T-cell (primary cell): ENCODE data around the gene KIAA0753. TPM values are rescaled to one million over a fixed set of nuclear protein-coding genes. Genes with fewer than 3 reads are reported as not detected.
A peak's percentile ranks its signal among the peaks of the same experiment; 100 is the strongest.

Source experiments
- ATAC-seq, 4 experiments: fragments of 200-7000 bp in 3 of 4; fragments of 150-1000 bp in 1 of 4; cut with Tn5 transposase; replicated peaks in 1 of 4; 1 replicate in 3 of 4; 2 replicates in 1 of 4; pipeline ENCODE4 v1.10.0; 2021; ENCODE audit warnings: moderate library complexity in 3 of 4, mild to moderate bottlenecking in 2 of 4, moderate number of reproducible peaks in 1 of 4
- CTCF ChIA-PET, 2 donors: fragments of 300-600 bp; sonication (Branson Sonifier 250); formaldehyde crosslinking; loops; one replicate each; lab custom pipeline; 2022; ENCODE audit warnings: antibody characterized with exemption in 2 of 2; lab: Charles Lee
- POLR2A ChIA-PET, 2 donors: fragments of 300-600 bp; sonication (Branson Sonifier 250); formaldehyde crosslinking; loops; one replicate each; lab custom pipeline; 2022; ENCODE audit warnings: antibody characterized with exemption in 2 of 2; lab: Charles Lee
- DNase-seq, 35 experiments: peaks; one replicate each; pipeline versions ENCODE4 v3.0.0 to v3.0.0-alpha.2; 2013 to 2023
- H3K27ac ChIP-seq: one replicate; pipeline ENCODE4 v1.5.1; 2013; ENCODE audit warnings: low read length
- H3K27me3 ChIP-seq, 2 experiments: replicated peaks in 1 of 2; 1 replicate in 1 of 2; 2 replicates in 1 of 2; pipeline versions ENCODE4 v1.6.1 to v1.7.0; 2013; ENCODE audit warnings: low read length in 1 of 2, mixed read lengths in 1 of 2; ENCODE audit not compliant: control insufficient read depth in 2 of 2, insufficient read depth in 2 of 2; ENCODE audit errors: extremely low read depth in 1 of 2
- H3K36me3 ChIP-seq, 2 donors: 1 replicate in 1 of 2; 2 replicates in 1 of 2; pipeline versions ENCODE4 v1.6.1 to v1.7.0; 2013; ENCODE audit warnings: low read length in 1 of 2; ENCODE audit not compliant: control insufficient read depth in 2 of 2, insufficient read depth in 1 of 2; ENCODE audit errors: extremely low read depth in 1 of 2
- H3K4me1 ChIP-seq, 2 experiments: 1 replicate in 1 of 2; 2 replicates in 1 of 2; pipeline versions ENCODE4 v1.6.1 to v1.7.0; 2013; ENCODE audit warnings: low read length in 2 of 2, mixed read lengths in 1 of 2; ENCODE audit not compliant: insufficient read depth in 2 of 2, control insufficient read depth in 1 of 2; ENCODE audit errors: extremely low read depth in 1 of 2
- H3K4me3 ChIP-seq, 2 donors: 1 replicate in 1 of 2; 2 replicates in 1 of 2; pipeline versions ENCODE4 v1.5.1 to v1.7.0; 2013; ENCODE audit warnings: mild to moderate bottlenecking in 2 of 2, low read length in 1 of 2, moderate library complexity in 1 of 2; ENCODE audit not compliant: control insufficient read depth in 1 of 2; ENCODE audit errors: extremely low read depth in 1 of 2
- H3K9me3 ChIP-seq: 2 replicates; pipeline ENCODE4 v1.7.0; 2013
- H3K27ac Mint-ChIP-seq, 2 donors: one replicate each; pipeline ENCODE4 v1.8.0; 2020 to 2021; ENCODE audit warnings: mild to moderate bottlenecking in 2 of 2, mixed read lengths in 2 of 2
- H3K27me3 Mint-ChIP-seq, 2 donors: one replicate each; pipeline ENCODE4 v1.8.0; 2021 to 2022; ENCODE audit warnings: mixed read lengths in 2 of 2
- H3K36me3 Mint-ChIP-seq: one replicate; pipeline ENCODE4 v1.8.0; 2021; ENCODE audit warnings: mixed read lengths
- H3K4me1 Mint-ChIP-seq, 3 donors: one replicate each; pipeline ENCODE4 v1.8.0; 2020 to 2022; ENCODE audit warnings: mixed read lengths in 3 of 3, mild to moderate bottlenecking in 1 of 3
- H3K4me3 Mint-ChIP-seq, 3 donors: one replicate each; pipeline ENCODE4 v1.8.0; 2020 to 2022; ENCODE audit warnings: mild to moderate bottlenecking in 3 of 3, mixed read lengths in 3 of 3, moderate library complexity in 3 of 3
- H3K9me3 Mint-ChIP-seq, 3 donors: one replicate each; pipeline ENCODE4 v1.8.0; 2020 to 2022; ENCODE audit warnings: mixed read lengths in 3 of 3
- WGBS: methylation state at CpG from one replicate; pipeline ENCODE4 v1.1.5; 2013; ENCODE audit warnings: missing lambda C conversion rate; ENCODE audit not compliant: insufficient coverage; 5-methylcytosine and 5-hydroxymethylcytosine counted together
- total RNA-seq, 35 experiments: library from RNA in 6 of 35; stranded (reverse) in 6 of 35; fragments of 120-200 nt in 1 of 35; gene quantifications; one replicate each; pipeline versions ENCODE4 v1.2.1 to v1.2.4 and lab custom pipeline; 2013 to 2026

Gene KIAA0753
- total RNA-seq, 5 donors from 2014 or later (not counting 1 experiment from before 2014, with no cell fraction given) = 12.4 to 16.9 (median 15.9) TPM

DNA sequence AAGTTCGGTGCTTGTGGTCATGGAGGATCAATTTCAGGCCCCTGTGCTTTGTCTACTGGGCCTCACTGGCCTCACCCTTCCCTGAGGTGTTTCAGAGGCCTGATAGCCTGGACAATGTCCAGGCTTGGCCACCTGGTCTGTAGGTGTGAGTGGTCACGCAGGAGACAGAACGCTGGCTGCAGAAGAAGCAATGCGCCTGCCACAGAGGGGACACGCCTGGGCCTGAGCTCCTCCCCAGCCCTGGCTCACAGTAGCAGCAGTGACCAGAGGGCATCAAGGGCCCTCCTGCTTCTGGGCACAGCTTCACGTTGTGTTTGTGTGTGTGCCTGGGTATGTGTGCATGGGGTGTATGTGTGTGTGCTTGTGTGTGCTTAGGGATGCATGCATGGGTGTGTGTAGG is 82.2 kb downstream of the KIAA0753 start:
- H3K9me3 Mint-ChIP-seq = no peaks in the 10 kb centered on the region
- DNase-seq = no peak
- peaks cover 53 to 67% of the 10 kb centered on the region in 2 donors for H3K27me3 Mint-ChIP-seq
- peaks cover 10 to 16% (median 12%) of the 10 kb centered on the region in 3 donors for H3K4me1 Mint-ChIP-seq
- CTCF ChIA-PET = no interaction called here
- 90% methylated on average over 2 of the region's 6 CpGs for WGBS
- H3K27me3 ChIP-seq = peaks cover 11 to 77% of the 10 kb centered on the region in 2 experiments
- H3K4me3 Mint-ChIP-seq = no peak overlapping the region
- H3K27ac ChIP-seq = no peak overlapping the region
- H3K4me1 ChIP-seq = peaks cover 2 to 16% of the 10 kb centered on the region in 2 experiments
- H3K36me3 Mint-ChIP-seq = peaks cover 3% of the 10 kb centered on the region
- POLR2A ChIA-PET = no interaction called here
- H3K27ac Mint-ChIP-seq = no peak overlapping the region
- ATAC-seq = no peak
- H3K4me3 ChIP-seq = no peak overlapping the region
- H3K36me3 ChIP-seq = no peaks in the 10 kb centered on the region
- no peaks in the 10 kb centered on the region for H3K9me3 ChIP-seq

DNA sequence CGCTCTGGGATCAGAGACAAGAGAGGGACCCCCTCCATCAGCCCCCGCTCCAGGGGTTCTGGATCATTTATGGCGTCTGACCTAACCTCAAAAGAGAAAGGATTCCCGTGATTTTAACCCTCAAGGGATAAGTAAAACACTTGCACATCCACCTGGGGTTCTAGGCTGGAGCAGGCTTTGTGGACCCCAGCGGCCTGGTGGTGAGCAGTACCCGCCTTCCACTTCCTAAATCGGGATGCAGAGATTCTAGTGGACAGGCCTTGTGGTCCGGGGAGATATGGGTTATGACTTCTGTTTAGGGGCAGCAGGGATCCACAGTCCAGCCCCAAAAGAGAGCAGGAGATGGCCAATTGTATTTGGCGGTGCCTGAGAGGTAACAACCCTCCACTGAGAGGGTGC is 83.5 kb downstream of the KIAA0753 start:
- ChIA-PET CTCF (no interaction called here), POLR2A (no interaction called here)
- ATAC-seq = no peak
- Histone ChIP-seq H3K27ac (no peak overlapping the region), H3K4me3 (peak overlapping the region in 1 of 2 donors; percentile 47), H3K36me3 (no peaks in the 10 kb centered on the region), H3K4me1 (peaks cover 2 to 16% of the 10 kb centered on the region in 2 experiments), H3K27me3 (peaks cover 12 to 71% of the 10 kb centered on the region in 2 experiments), H3K9me3 (no peaks in the 10 kb centered on the region)
- H3K27ac Mint-ChIP-seq = no peak overlapping the region
- DNase-seq = no peak
- H3K4me1 Mint-ChIP-seq = peaks cover 10 to 16% (median 12%) of the 10 kb centered on the region in 3 donors
- H3K27me3 Mint-ChIP-seq = peaks cover 49 to 62% of the 10 kb centered on the region in 2 donors
- H3K36me3 Mint-ChIP-seq = peaks cover 3% of the 10 kb centered on the region
- WGBS = 80% methylated on average over 3 of the region's 9 CpGs
- peak overlapping the region in 2 of 3 donors; percentile 41 to 62 for H3K4me3 Mint-ChIP-seq
- H3K9me3 Mint-ChIP-seq = no peaks in the 10 kb centered on the region

DNA sequence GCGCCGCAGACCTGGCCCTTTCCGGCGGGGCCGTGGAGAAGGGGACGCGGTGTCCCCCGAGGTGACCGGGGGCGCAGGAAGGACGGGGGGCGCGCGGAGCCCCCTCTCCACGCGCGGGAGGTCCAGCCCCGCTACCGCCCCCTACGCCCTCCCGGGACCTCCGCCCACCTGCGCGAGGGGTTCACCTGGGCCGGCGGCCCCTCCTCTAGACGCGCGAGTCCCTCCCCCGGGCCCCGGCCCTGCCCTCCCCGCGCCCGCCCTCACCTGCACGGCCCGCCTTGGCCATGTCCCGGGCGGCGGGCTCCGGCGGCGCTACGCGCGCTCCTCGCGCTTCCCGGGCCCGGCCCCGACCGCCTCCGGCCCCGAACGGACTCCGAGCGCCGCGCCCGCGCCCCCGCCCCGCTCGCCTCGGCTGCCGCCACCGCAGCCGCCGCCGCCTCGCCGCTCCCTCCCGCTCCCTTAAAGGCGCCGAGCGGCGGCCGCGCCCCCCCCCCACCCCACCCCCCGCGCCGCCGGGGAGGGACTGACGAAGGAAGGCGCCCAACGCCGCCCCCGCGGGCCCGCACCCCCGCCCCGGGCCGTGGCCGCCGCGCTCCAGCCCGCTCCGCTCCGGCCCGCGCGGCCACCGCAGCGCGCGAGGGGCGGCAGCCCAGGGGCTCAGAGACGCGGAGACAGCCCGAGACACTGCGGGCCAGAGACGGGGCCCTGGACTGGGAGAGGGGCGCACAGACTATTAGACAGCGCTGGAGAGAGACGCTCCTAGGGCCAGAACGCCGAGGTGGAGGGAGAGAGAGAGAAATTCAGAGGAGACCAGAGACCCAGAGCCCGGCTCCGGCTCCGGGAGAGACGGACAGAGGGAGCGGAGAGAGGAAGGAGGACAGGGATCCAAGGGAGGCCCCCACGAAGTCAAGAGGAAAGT is 84.1 kb downstream of the KIAA0753 start, which contains the start of gene PITPNM3:
Gene PITPNM3, minus strand, starts transcription at position 435 of the 919 bp plus-strand sequence. Its CDS starts 149 bp downstream, at position 286.
- Histone ChIP-seq H3K9me3 (no peaks in the 10 kb centered on the region), H3K27ac (no peak within 1 kb of the TSS), H3K36me3 (no peaks in the 10 kb centered on the region), H3K4me1 (peaks cover 2 to 16% of the 10 kb centered on the region in 2 experiments), H3K4me3 (peak within 1 kb of the TSS in 1 of 2 donors; percentile 47), H3K27me3 (peaks cover 12 to 64% of the 10 kb centered on the region in 2 experiments)
- H3K4me1 Mint-ChIP-seq = peaks cover 10 to 16% (median 12%) of the 10 kb centered on the region in 3 donors
- no peaks in the 10 kb centered on the region for H3K9me3 Mint-ChIP-seq
- peak in 3 of 4 experiments; percentile 28 to 37 (median 31) for ATAC-seq
- peak within 1 kb of the TSS; percentile 65 to 79 (median 69) for H3K4me3 Mint-ChIP-seq
- no peak within 1 kb of the TSS for H3K27ac Mint-ChIP-seq
- H3K27me3 Mint-ChIP-seq = peaks cover 49 to 61% of the 10 kb centered on the region in 2 donors
- no peak for DNase-seq
- ChIA-PET POLR2A (no interaction called here), CTCF (no interaction called here)
- WGBS = 2% methylated on average over 83 of the region's 122 CpGs
- peaks cover 3% of the 10 kb centered on the region for H3K36me3 Mint-ChIP-seq

DNA sequence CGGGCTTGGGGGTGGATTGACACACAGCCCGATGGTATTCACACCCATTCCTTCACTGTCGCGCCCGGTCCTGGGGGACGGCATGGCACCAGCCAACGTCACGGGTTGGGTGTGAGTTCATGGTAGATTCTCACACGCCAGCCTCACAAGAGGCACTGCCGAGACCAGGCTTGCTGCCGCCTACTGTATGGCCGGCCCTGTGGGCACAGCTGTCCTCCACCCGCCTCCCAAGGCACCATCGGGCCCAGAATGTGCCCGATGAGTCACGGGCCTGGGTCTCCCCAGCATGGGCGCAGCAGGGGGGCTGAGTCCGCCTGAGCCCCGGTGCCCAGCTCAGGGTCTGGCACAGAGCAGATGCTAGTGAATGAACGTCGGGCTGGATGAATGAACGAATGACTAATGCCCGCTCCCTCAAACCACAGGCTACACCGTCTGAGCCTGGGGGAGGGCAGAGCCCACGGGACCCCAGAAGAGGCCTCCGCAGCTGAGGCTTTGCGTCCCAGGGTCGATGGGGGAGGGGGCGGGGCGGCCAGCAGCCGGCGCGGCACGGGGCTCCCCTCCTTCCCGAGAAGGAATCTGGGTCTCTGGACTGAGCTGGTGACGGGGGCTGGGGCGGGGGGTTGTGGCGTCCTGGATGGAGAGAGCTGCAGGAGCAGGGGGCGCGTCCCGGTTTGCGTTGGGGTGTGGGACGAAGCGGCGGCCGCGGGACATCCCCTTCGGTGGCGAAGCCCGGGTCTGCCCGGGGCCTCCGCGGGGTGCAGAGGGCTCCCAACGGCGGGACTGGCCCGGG is 85.0 kb downstream of the KIAA0753 start:
- peak in 3 of 4 experiments; percentile 18 to 39 (median 26) for ATAC-seq
- Mint-ChIP-seq H3K27me3 (peaks cover 48 to 61% of the 10 kb centered on the region in 2 donors), H3K36me3 (peaks cover 3% of the 10 kb centered on the region), H3K4me1 (peaks cover 10 to 16% (median 12%) of the 10 kb centered on the region in 3 donors), H3K27ac (no peak overlapping the region), H3K4me3 (peak overlapping the region; percentile 65 to 79 (median 69)), H3K9me3 (no peaks in the 10 kb centered on the region)
- Histone ChIP-seq H3K4me1 (peaks cover 2 to 16% of the 10 kb centered on the region in 2 experiments), H3K9me3 (no peaks in the 10 kb centered on the region), H3K27ac (no peak overlapping the region), H3K4me3 (peak overlapping the region in 1 of 2 donors; percentile 32), H3K36me3 (no peaks in the 10 kb centered on the region), H3K27me3 (peaks cover 12 to 60% of the 10 kb centered on the region in 2 experiments)
- ChIA-PET POLR2A (no interaction called here), CTCF (no interaction called here)
- DNase-seq = peak in 1 of 35 experiments; percentile 6
- 2% methylated on average over 42 of the region's 56 CpGs for WGBS

DNA sequence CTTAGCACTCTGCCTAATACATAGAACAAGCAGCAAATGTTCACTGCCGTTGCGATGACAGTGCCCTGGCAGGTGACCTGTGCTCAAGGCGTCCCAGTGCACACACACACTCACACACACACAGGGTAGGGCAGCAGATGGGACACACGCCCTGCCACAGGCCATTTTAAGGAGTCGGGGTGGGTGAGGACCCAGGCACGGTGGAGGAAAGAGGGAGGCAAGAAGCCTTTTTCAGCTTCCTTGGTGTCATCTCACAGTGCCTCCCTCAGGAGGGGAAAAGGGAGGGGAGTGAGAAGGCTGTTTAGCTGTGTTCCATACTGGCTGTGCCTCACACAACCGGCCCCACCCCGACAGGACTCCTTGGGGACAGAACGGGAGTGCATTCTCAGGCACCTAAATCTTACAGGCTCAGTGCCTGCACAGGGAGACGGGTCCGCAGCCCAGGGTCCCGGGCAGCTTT is 85.6 kb downstream of the KIAA0753 start:
- Mint-ChIP-seq H3K36me3 (no peaks in the 10 kb centered on the region), H3K4me3 (peak overlapping the region; percentile 40 to 79 (median 69)), H3K27me3 (peaks cover 41 to 55% of the 10 kb centered on the region in 2 donors), H3K4me1 (peaks cover 10 to 16% (median 12%) of the 10 kb centered on the region in 3 donors), H3K27ac (no peak overlapping the region), H3K9me3 (no peaks in the 10 kb centered on the region)
- H3K4me1 ChIP-seq = peaks cover 2 to 16% of the 10 kb centered on the region in 2 experiments
- POLR2A ChIA-PET = no interaction called here
- no peaks in the 10 kb centered on the region for H3K9me3 ChIP-seq
- no peak overlapping the region for H3K27ac ChIP-seq
- peak overlapping the region in 1 of 2 donors; percentile 32 for H3K4me3 ChIP-seq
- ATAC-seq (no peak), DNase-seq (no peak)
- CTCF ChIA-PET = no interaction called here
- WGBS = 30% methylated on average over 8 of the region's 12 CpGs
- peaks cover 12 to 60% of the 10 kb centered on the region in 2 experiments for H3K27me3 ChIP-seq
- H3K36me3 ChIP-seq = no peaks in the 10 kb centered on the region

DNA sequence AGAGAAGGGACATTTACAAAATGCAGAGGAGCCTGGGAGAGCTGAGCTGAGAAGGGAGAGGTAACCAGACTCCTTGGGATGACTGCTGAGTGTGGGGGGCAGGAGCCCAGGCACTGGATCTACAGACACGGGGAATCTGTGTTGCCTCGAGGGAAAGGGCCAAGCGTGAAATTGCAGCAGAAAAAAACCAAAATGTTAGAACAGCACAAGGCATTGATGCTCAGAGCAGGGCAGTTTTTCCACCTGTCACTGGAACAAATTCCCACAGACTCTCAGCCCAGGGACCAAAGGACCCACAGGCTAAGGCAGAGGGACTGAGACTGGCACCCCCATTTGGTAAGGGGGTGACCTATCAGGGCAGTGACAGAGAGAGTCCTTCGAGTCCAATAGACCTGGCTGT is 86.2 kb downstream of the KIAA0753 start:
- H3K27ac Mint-ChIP-seq = no peak overlapping the region
- no peaks in the 10 kb centered on the region for H3K36me3 Mint-ChIP-seq
- Histone ChIP-seq H3K36me3 (no peaks in the 10 kb centered on the region), H3K4me1 (peaks cover 2 to 16% of the 10 kb centered on the region in 2 experiments), H3K4me3 (no peak overlapping the region), H3K27ac (no peak overlapping the region), H3K9me3 (no peaks in the 10 kb centered on the region), H3K27me3 (peaks cover 12 to 54% of the 10 kb centered on the region in 2 experiments)
- peaks cover 10 to 16% (median 12%) of the 10 kb centered on the region in 3 donors for H3K4me1 Mint-ChIP-seq
- WGBS = 100% methylated on average over 1 of the region's 4 CpGs
- DNase-seq = no peak
- H3K9me3 Mint-ChIP-seq = no peaks in the 10 kb centered on the region
- ATAC-seq = no peak
- ChIA-PET POLR2A (no interaction called here), CTCF (no interaction called here)
- peak overlapping the region in 1 of 3 donors; percentile 79 for H3K4me3 Mint-ChIP-seq
- peaks cover 38 to 52% of the 10 kb centered on the region in 2 donors for H3K27me3 Mint-ChIP-seq
